Kidney epithelial cell (primary cell): ENCODE data around the gene FCHSD2. TPM values are rescaled to one million over a fixed set of nuclear protein-coding genes. Genes with fewer than 3 reads are reported as not detected.
"Not testable (repeated sequence)": the region's sequence is repeated elsewhere in the genome, so short reads cannot be mapped to it uniquely, and the experiment has no call there.

ENCODE experiments used
- DNase-seq: peaks from one replicate; pipeline ENCODE4 v3.0.0-alpha.2; 2010; ENCODE audit warnings: low read depth
- H3K27me3 ChIP-seq: 2 replicates; pipeline ENCODE4 v1.6.0; 2011; ENCODE audit warnings: low read length; ENCODE audit not compliant: control insufficient read depth, insufficient read depth
- H3K36me3 ChIP-seq: 2 replicates; pipeline ENCODE4 v1.5.1; 2011; ENCODE audit warnings: low read length; ENCODE audit not compliant: control insufficient read depth, insufficient read depth
- H3K4me3 ChIP-seq: 2 replicates; pipeline ENCODE4 v1.5.1; 2011; ENCODE audit warnings: low read depth, mild to moderate bottlenecking, control low read depth, low read length
- total RNA-seq: library from RNA; depleted of rRNA; stranded (reverse); fragments of >200 nt; gene quantifications from 2 replicates; pipeline ENCODE4 v1.2.3, GENCODE V29; 2015
- TF ChIP-seq, protein P1 (sequence below): IDR thresholded peaks from 2 replicates; pipeline ENCODE4 v1.5.1; 2011; ENCODE audit warnings: mild to moderate bottlenecking, moderate library complexity, low read length, control low read depth, inconsistent platforms; ENCODE audit not compliant: insufficient read depth, poor library complexity, severe bottlenecking

The FCHSD2 gene
- total RNA-seq, 1 donor from 2014 or later = 13.2 TPM

DNA sequence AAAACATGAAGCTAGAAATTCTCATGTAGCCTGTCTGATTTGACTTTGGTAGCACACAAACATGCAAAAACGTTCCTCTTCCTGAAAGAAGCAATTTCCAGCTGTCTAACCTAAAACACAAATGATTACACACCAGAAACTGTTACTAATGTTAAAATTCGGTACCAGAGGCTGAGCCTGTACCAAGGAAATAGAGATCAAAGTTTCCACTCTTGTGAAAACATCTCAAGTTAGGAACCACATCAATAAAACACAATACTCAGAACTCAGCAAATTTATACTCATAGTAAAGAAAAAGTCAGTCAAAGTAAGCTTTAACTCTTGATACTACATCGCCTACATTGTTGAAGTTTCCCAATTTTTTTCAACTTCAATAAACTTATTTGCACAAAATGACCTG, 107.8 kb downstream of the FCHSD2 start:
- no peak for DNase-seq
- TF ChIP-seq, protein P1, sequence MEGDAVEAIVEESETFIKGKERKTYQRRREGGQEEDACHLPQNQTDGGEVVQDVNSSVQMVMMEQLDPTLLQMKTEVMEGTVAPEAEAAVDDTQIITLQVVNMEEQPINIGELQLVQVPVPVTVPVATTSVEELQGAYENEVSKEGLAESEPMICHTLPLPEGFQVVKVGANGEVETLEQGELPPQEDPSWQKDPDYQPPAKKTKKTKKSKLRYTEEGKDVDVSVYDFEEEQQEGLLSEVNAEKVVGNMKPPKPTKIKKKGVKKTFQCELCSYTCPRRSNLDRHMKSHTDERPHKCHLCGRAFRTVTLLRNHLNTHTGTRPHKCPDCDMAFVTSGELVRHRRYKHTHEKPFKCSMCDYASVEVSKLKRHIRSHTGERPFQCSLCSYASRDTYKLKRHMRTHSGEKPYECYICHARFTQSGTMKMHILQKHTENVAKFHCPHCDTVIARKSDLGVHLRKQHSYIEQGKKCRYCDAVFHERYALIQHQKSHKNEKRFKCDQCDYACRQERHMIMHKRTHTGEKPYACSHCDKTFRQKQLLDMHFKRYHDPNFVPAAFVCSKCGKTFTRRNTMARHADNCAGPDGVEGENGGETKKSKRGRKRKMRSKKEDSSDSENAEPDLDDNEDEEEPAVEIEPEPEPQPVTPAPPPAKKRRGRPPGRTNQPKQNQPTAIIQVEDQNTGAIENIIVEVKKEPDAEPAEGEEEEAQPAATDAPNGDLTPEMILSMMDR = no peak
- Histone ChIP-seq H3K27me3 (no peaks in the 10 kb centered on the region), H3K4me3 (no peak overlapping the region), H3K36me3 (no peaks in the 10 kb centered on the region)

DNA sequence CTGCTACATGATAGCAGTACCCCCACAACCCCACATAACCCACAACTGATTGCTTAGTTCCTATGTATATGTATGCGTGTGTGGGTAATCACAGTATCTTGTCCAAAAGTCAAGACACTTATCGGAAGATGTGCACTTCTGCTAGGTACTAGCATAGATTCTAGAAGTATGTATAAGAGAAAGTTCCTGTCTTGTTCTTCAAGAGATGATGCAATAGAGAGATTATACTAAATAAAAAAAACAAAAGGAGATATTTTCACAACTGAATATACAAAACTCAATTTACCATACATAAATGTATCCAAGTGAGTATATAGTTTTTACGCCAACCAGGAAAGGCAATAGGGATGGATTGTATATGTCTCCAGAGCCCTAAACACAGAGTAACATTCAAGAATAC, 112.0 kb downstream of the FCHSD2 start:
- Histone ChIP-seq H3K27me3 (no peaks in the 10 kb centered on the region), H3K4me3 (no peak overlapping the region), H3K36me3 (no peaks in the 10 kb centered on the region)
- DNase-seq = no peak
- TF ChIP-seq, protein P1 = no peak

DNA sequence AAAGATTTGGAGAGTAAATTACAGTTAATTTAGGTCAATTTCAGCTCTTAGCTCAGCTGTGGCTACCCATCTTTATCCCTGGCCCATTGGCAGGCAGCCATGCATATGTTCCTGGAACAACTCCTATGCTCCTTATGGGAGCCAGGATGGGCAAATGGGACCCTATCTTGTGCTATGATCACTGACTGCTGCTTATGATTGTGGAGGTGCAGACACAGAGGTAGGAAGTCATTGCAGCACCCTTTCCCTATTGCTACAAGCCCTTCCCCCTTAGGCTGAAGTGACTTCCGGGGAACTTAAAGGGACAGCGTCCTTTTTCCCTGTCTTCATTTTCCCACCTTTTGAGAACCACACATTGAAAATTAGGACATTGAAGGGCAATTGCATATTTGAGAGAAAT, 112.7 kb downstream of the FCHSD2 start:
- TF ChIP-seq, protein P1 = no peak
- H3K4me3 ChIP-seq = no peak overlapping the region
- no peaks in the 10 kb centered on the region for H3K36me3 ChIP-seq
- no peaks in the 10 kb centered on the region for H3K27me3 ChIP-seq
- no peak for DNase-seq

DNA sequence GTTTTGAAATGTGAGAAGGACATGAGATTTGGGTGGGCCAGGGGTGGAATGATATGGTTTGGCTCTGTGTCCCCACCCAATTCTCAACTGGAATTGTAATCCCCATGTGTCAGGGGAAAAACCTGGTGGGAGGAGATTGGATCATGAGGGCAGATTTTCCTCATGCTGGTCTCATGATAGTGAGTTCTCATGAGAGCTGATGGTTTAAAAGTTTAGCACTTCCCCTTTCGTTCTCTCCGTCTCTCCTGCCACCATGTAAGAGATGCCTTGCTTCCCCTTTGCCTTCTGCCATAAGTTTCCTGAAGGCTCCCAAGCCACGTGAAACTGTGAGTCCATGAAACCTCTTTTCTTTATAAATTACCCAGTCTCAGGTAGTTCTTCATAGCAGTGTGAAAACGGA, 113.5 kb downstream of the FCHSD2 start:
- Histone ChIP-seq H3K4me3 (no peak overlapping the region), H3K27me3 (no peaks in the 10 kb centered on the region), H3K36me3 (no peaks in the 10 kb centered on the region)
- DNase-seq = no peak
- TF ChIP-seq, protein P1 = no peak

DNA sequence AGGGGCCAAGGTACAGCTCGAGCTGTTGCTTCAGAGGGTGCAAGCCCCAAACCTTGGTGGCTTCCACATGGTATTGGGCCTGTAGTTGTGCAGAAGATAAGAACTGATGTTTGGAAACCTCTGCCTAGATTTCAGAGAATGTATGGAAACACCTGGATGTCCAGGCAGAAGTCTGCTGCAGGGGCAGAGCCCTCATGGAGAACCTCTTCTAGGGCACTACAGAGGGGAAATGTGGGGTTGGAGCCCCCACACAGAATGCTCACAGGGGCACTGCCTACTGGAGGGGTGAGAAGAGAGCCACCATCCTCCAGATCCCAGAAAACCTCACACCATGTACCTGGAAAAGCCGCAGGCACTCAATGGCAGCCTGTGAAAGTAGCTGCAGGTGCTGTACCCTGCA, 114.3 kb downstream of the FCHSD2 start:
- not testable (repeated sequence) for H3K4me3 ChIP-seq, H3K36me3 ChIP-seq, H3K27me3 ChIP-seq, DNase-seq

DNA sequence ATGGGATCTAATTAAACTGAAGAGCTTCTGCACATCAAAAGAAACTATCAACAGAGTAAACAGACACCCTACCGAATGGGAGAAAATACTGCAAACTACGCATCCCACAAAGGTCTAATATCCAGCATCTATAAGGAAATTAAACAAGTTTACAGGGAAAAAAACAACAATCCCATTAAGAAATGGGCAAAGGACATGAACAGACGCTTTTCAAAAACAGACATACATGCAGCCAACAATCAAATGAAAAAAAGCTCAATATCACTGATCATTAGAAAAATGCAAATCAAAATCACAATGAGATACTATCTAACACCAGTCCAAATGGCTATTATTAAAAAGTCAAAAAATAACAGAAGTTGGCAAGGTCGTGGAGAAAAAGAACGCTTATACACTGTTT, 117.5 kb downstream of the FCHSD2 start:
- TF ChIP-seq, protein P1 = no peak
- H3K36me3 ChIP-seq = no peaks in the 10 kb centered on the region
- no peak for DNase-seq
- no peak overlapping the region for H3K4me3 ChIP-seq
- H3K27me3 ChIP-seq = no peaks in the 10 kb centered on the region
